Tibial artery (tissue), 4 donors: ENCODE results near the gene SF3B6.
A peak's percentile ranks its signal among the peaks of the same experiment; 100 is the strongest.

Source experiments
- DNase-seq, 2 donors: peaks; one replicate each; pipeline ENCODE4 v3.0.0-alpha.2; 2019
- H3K27ac ChIP-seq, 2 donors: fragments of 200-600 bp; sonication (generic) in 1 of 2; 1 replicate in 1 of 2; 2 replicates in 1 of 2; pipeline ENCODE4 v1.5.1; 2018 to 2019; ENCODE audit warnings: mild to moderate bottlenecking in 1 of 2
- H3K27me3 ChIP-seq, 2 donors: fragments of 200-600 bp; sonication (generic) in 1 of 2; one replicate each; pipeline versions ENCODE4 v1.5.1 to v1.6.0; 2016 to 2019
- H3K36me3 ChIP-seq, 3 donors: fragments of 200-600 bp; sonication (generic) in 2 of 3; one replicate each; pipeline ENCODE4 v1.5.1; 2016 to 2019; ENCODE audit warnings: mild to moderate bottlenecking in 2 of 3
- H3K4me1 ChIP-seq, 4 donors: fragments of 200-600 bp; sonication (generic) in 2 of 4; 1 replicate in 3 of 4; 2 replicates in 1 of 4; pipeline ENCODE4 v1.5.1; 2016 to 2019
- H3K4me3 ChIP-seq, 2 donors: fragments of 200-600 bp; sonication (generic) in 1 of 2; 1 replicate in 1 of 2; 2 replicates in 1 of 2; pipeline ENCODE4 v1.5.1; 2018 to 2019; ENCODE audit warnings: mild to moderate bottlenecking in 2 of 2
- H3K9me3 ChIP-seq, 3 donors: fragments of 200-600 bp; sonication (generic) in 1 of 3; one replicate each; pipeline ENCODE4 v1.5.1; 2016 to 2019
- intact Hi-C: fragments of 100-400 bp; cut with DNase I; formaldehyde crosslinking; loops from one replicate; pipeline ENCODE4 v1.15.0; 2023; ENCODE audit warnings: low total_unique reads
- TF ChIP-seq, protein P1 (sequence below), 2 experiments: fragments of 200-600 bp in 1 of 2; fragments of 450-650 bp in 1 of 2; IDR thresholded peaks; one replicate each; pipeline ENCODE4 v1.5.1; 2017 to 2019; ENCODE audit warnings: antibody characterized with exemption in 2 of 2, mild to moderate bottlenecking in 1 of 2, moderate library complexity in 1 of 2

Gene SF3B6

DNA sequence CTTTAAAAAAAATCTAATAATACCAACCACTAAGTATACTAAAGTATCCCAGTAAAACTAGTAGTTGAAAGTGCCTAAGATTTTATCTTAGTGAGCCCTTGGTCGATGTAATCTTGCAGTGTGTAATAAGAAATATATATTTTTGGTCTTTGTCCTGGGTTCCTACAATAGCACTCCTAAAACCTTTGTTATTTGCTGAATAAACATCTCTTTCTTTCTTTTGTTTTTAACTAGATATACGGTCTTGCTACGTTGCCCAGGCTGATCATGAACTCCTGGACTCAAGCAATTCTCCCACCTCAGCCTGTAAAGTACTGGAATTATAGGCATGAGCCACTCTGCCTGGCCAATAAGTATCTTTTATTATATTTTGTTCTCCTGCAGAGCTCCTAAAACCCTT lies 10.9 kb upstream of the SF3B6 start:
- Histone ChIP-seq H3K36me3 (peaks cover 11 to 27% (median 23%) of the 10 kb centered on the region in 3 donors), H3K27me3 (no peaks in the 10 kb centered on the region), H3K27ac (no peak overlapping the region), H3K4me1 (peaks cover 0 to 17% (median 15%) of the 10 kb centered on the region in 4 donors), H3K9me3 (no peaks in the 10 kb centered on the region), H3K4me3 (no peak overlapping the region)
- TF ChIP-seq, protein P1, sequence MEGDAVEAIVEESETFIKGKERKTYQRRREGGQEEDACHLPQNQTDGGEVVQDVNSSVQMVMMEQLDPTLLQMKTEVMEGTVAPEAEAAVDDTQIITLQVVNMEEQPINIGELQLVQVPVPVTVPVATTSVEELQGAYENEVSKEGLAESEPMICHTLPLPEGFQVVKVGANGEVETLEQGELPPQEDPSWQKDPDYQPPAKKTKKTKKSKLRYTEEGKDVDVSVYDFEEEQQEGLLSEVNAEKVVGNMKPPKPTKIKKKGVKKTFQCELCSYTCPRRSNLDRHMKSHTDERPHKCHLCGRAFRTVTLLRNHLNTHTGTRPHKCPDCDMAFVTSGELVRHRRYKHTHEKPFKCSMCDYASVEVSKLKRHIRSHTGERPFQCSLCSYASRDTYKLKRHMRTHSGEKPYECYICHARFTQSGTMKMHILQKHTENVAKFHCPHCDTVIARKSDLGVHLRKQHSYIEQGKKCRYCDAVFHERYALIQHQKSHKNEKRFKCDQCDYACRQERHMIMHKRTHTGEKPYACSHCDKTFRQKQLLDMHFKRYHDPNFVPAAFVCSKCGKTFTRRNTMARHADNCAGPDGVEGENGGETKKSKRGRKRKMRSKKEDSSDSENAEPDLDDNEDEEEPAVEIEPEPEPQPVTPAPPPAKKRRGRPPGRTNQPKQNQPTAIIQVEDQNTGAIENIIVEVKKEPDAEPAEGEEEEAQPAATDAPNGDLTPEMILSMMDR (IDR thresholded peaks at IDR 0.05) = no peak
- intact Hi-C loops = no loop called here
- no peak for DNase-seq

DNA sequence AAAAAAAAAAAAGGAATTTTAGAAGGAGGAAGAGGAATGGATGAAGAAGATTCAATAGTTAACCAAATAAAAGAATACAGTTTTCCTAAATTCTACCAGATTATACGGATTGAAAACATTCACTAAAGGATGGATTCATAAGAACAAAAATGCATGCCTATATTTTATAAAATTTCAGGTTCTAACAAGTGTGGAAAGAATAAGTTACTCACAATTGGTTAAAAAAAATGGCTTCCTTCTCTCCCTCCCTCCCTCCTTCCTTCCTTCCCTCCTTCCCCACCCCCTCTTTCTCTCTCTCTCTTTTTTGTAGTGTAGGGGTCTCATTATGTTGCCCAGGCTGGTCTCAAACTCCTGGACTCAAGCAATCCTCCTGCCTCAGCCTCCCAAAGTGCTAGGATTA lies 10.1 kb upstream of the SF3B6 start:
- H3K36me3 ChIP-seq = peaks cover 19 to 35% (median 26%) of the 10 kb centered on the region in 3 donors
- TF ChIP-seq, protein P1 (IDR thresholded peaks at IDR 0.05) = no peak
- intact Hi-C loops = no loop called here

DNA sequence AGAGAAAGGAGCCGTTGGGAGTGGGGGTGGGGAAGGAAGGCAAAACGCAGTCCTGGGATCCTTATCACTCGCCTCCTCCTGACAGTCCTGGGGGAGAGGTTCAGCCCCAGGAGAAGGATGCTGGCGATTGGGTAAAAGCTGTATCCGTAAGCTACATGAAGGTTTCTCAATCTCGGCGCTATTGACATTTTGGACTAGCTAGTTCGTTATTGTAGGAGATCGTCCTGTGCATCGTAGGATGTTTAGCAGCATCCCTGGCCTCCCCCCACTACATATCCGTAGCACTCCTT lies 9.0 kb upstream of the SF3B6 start:
- Histone ChIP-seq H3K27me3 (no peaks in the 10 kb centered on the region), H3K4me1 (peaks cover 0 to 17% (median 15%) of the 10 kb centered on the region in 4 donors), H3K36me3 (peaks cover 26 to 43% (median 29%) of the 10 kb centered on the region in 3 donors), H3K4me3 (peak overlapping the region; percentile 61 to 64), H3K27ac (peak overlapping the region; percentile 83 to 93), H3K9me3 (no peaks in the 10 kb centered on the region)
- intact Hi-C loops = no loop called here
- DNase-seq = no peak
- TF ChIP-seq, protein P1 (IDR thresholded peaks at IDR 0.05) = no peak

More for the DNA sequence above, 10.1 kb upstream of the SF3B6 start:
- Histone ChIP-seq H3K27ac (no peak overlapping the region), H3K4me1 (peaks cover 0 to 17% (median 15%) of the 10 kb centered on the region in 4 donors), H3K27me3 (no peaks in the 10 kb centered on the region), H3K9me3 (no peaks in the 10 kb centered on the region), H3K4me3 (no peak overlapping the region)
- no peak for DNase-seq

DNA sequence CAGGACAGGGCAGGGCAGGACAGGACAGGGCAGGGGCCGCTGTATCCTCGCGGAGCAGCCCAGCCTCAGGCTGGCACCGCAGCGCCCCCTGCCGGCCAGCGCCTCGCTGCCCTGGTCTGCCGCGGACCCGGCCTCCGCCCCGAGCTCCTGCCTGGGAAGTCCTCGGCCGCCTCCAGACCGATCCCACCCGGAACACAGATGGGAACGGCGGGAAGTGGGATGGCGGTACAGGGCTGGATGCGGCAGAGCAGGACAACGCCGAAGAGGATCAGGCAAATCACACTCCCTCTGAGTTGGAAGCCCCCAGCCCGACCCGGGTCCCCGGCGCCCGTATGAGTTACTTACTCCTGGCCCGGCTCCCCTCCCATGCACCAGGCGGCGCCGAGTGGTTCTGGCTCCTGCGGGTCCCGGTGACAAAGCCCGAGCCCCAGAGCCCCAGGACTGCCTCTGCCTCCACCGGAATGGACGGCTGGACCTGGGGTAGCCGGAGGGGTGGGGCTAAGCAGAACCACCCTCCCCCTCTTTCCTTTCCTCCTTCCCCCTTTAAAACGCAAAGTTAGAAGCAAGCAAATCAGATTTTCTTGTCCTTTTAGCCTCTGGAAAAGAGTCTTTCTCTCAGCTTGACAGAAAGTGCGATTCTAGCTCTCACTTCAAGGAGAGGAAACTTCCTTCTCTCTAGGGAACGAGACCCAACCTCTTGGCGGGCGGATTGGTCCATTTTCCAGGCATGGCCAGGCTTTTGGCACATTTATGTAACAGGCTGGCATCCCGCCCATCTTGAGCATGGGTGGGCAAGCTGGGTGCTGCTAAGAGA lies 8.5 kb upstream of the SF3B6 start, which contains the start of gene TP53I3:
TP53I3 (minus strand) TSS at position 449 of the 814 bp plus-strand sequence. CDS start 508 bp downstream, outside the sequence.
- Histone ChIP-seq H3K27me3 (no peaks in the 10 kb centered on the region), H3K9me3 (no peaks in the 10 kb centered on the region), H3K4me3 (peak within 1 kb of the TSS; percentile 61 to 64), H3K4me1 (peaks cover 0 to 17% (median 15%) of the 10 kb centered on the region in 4 donors), H3K36me3 (peaks cover 26 to 43% (median 29%) of the 10 kb centered on the region in 3 donors), H3K27ac (peak within 1 kb of the TSS; percentile 83 to 93)
- DNase-seq = peak; percentile 89 to 92
- TF ChIP-seq, protein P1 (IDR thresholded peaks at IDR 0.05) = peak; percentile 94 to 98
- intact Hi-C loops = loop anchor here (5.0 kb wide), 3 partner anchors 37 to 262 kb away; partner anchors contain the start of genes ATAD2B, FKBP1B and WDCP

DNA sequence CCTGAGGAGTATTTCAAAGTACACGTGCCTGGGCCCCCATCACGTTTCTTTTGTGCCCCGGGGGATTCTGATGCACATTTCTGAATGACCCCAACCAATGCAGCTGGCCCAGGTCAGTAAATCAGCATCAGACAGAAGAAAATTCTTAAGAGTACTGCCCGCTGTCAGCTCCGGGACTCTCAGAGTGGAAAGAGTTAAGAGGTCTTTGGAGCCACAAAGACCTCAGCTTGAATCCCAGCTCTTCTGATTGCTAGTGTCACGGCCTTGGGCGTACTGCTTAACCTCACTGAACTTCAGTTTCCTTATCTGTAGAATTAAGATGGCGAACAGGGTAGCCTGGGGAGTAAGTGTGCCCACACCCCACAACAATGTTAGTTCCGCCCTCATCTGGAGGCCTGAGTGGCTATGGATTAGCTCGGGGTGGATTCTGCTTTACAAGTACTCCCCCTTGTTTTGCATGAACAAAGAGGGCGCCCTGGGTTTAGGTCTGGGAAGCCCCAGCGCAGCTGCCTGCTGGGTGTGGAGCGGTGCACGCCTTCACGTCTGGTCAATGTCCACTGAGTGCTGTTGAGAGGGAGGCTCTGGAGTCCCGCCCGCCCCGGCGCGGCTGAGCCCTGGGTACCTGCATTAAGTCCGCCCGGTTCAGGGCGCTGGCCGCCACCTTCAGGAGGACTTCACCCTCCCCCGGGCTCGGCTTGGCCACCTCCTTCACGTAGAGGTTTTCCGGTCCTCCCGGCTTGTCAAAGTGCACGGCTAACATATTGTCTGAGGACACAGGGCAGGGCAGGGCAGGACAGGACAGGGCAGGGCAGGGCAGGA lies 7.7 kb upstream of the SF3B6 start:
- H3K9me3 ChIP-seq = no peaks in the 10 kb centered on the region
- no peaks in the 10 kb centered on the region for H3K27me3 ChIP-seq
- DNase-seq = peak in 1 of 2 donors; percentile 57
- TF ChIP-seq, protein P1 (IDR thresholded peaks at IDR 0.05) = no peak
- peaks cover 24 to 47% (median 29%) of the 10 kb centered on the region in 3 donors for H3K36me3 ChIP-seq
- H3K27ac ChIP-seq = peak overlapping the region; percentile 83 to 93
- peaks cover 0 to 17% (median 15%) of the 10 kb centered on the region in 4 donors for H3K4me1 ChIP-seq
- H3K4me3 ChIP-seq = peak overlapping the region; percentile 61 to 64
- intact Hi-C loops = loop anchor here (5.0 kb wide), 3 partner anchors 36 to 261 kb away; partner anchors contain the start of genes ATAD2B, FKBP1B and WDCP
